ENCODE results near the gene MYO18A. TPM values are rescaled to one million over a fixed set of nuclear protein-coding genes. Genes with fewer than 3 reads are reported as not detected.

MYO18A gene
- total RNA-seq, 1 donor, result 39.8 TPM

DNA sequence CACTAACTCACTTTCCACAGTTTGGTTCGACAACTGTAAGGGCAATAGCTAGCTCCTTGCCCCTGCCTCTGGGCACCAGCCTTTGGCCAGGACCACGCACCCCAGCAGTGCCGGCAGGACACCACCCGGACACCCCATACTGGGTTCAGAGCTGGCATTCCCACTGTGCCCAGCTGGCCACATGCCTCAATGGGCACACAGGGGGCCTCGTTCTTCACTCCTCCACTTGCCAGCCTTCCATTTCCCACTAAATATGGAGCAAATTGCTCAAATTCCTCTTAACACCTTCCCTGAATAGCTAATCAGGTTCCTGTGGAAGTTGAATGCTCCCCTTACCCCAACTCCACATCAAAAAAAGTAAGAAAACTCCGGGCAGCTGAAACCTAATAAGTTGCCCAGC is 84.8 kb downstream of the MYO18A start:
- H3K79me2 ChIP-seq (ENCODE audit: insufficient read depth, low read length), result no peaks in the 10 kb centered on the region
- peaks cover 42% of the 10 kb centered on the region for H3K36me3 ChIP-seq (ENCODE audit: insufficient read depth, low read length)
- DNase-seq (ENCODE audit: insufficient read length, low spot score, missing footprints), result no peak
- H3K4me2 ChIP-seq (ENCODE audit: insufficient read depth, low read length), result no peak overlapping the region
- no peak overlapping the region for H2AFZ ChIP-seq (ENCODE audit: low read length)
- H3K9me3 ChIP-seq (ENCODE audit: low read depth, low read length), result no peaks in the 10 kb centered on the region
- no peaks in the 10 kb centered on the region for H4K20me1 ChIP-seq (ENCODE audit: insufficient read depth, low read length)
- TF ChIP-seq, protein P1, sequence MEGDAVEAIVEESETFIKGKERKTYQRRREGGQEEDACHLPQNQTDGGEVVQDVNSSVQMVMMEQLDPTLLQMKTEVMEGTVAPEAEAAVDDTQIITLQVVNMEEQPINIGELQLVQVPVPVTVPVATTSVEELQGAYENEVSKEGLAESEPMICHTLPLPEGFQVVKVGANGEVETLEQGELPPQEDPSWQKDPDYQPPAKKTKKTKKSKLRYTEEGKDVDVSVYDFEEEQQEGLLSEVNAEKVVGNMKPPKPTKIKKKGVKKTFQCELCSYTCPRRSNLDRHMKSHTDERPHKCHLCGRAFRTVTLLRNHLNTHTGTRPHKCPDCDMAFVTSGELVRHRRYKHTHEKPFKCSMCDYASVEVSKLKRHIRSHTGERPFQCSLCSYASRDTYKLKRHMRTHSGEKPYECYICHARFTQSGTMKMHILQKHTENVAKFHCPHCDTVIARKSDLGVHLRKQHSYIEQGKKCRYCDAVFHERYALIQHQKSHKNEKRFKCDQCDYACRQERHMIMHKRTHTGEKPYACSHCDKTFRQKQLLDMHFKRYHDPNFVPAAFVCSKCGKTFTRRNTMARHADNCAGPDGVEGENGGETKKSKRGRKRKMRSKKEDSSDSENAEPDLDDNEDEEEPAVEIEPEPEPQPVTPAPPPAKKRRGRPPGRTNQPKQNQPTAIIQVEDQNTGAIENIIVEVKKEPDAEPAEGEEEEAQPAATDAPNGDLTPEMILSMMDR (IDR thresholded peaks at IDR 0.05; ENCODE audit: extremely low read depth, low read depth, low read length), result no peak
- no peak overlapping the region for H3K4me3 ChIP-seq (ENCODE audit: insufficient read depth, low read length)
- H3K4me1 ChIP-seq (ENCODE audit: insufficient read depth, low read length), result no peaks in the 10 kb centered on the region
- H3K27ac ChIP-seq (ENCODE audit: low read depth, low read length), result no peak overlapping the region
- no peaks in the 10 kb centered on the region for H3K27me3 ChIP-seq (ENCODE audit: insufficient read depth, low read length)

DNA sequence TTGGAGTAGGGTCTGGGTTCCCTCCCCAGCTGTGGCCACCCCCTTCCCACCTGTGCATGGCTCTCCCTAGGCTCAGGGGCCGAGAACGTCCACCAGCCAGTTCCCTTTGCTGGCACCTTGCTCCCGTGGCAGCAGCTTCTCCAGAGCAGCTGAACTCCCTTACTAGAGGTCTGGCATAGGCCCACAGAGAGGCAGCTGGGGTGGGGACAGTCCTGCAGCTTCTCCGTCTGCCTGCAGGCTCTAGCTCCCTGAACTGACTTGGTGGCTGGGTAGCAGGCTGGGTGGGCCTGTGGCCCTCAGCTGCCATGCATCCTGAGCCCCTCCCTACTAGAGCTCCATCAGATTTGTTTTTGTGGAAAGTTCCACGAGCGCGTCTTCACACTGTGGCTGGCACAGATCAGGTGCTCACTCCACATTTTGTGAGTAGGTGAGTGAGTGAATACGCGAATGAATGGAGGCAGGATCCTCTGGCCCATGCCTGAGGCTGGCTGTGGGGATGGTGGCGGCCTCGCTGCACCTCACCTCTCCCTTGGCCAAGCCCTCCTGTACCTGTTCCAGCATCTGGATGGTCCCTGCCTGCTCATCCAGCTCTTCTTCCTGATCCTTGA is 86.0 kb downstream of the MYO18A start:
- Histone ChIP-seq H3K27me3 (ENCODE audit: insufficient read depth, low read length) (no peaks in the 10 kb centered on the region), H3K4me1 (ENCODE audit: insufficient read depth, low read length) (no peaks in the 10 kb centered on the region), H3K27ac (ENCODE audit: low read depth, low read length) (no peak overlapping the region), H3K4me2 (ENCODE audit: insufficient read depth, low read length) (no peak overlapping the region), H3K9me3 (ENCODE audit: low read depth, low read length) (no peaks in the 10 kb centered on the region), H3K4me3 (ENCODE audit: insufficient read depth, low read length) (no peak overlapping the region), H4K20me1 (ENCODE audit: insufficient read depth, low read length) (no peaks in the 10 kb centered on the region), H3K79me2 (ENCODE audit: insufficient read depth, low read length) (no peaks in the 10 kb centered on the region), H3K36me3 (ENCODE audit: insufficient read depth, low read length) (peaks cover 45% of the 10 kb centered on the region), H2AFZ (ENCODE audit: low read length) (no peak overlapping the region)
- no peak for DNase-seq (ENCODE audit: insufficient read length, low spot score, missing footprints)
- TF ChIP-seq, protein P1 (IDR thresholded peaks at IDR 0.05; ENCODE audit: extremely low read depth, low read depth, low read length), result no peak

DNA sequence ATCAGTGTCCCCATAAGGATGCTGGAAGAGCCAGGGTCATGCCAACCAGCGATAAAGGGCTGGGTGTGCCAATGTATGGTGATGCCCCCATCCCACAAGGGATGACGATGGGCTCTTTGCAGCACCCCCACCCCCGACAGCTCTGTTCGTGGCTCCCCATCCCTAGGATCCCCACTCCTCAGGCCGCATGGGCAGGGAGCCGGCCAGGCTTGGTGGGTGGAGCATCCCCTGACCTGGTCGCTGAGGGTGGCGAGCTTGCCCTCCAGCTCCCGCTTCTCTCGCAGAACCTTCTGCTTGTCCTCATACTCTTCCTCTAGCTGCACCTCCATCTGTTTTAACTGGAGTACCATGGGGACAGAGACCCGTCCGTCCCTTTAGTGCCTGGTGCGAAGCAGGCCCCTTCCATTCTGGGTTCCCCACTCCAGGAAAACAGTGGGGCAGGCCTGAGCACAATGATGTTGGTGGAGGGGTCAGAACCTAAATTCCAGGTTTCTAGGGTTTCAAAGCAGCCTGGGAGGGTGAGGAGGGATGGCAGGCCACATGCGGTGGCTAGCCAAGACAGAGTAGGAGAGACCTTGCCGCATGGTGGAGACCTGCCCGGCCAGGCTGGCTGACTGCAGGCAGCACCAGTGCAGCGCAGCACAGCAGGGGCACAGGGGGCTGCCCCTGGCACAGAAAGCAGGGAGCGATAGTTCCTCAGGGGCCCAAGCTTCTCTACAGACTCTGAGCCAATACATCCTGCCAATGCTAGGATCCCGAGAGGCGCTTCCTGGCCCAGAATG is 86.9 kb downstream of the MYO18A start:
- H3K79me2 ChIP-seq (ENCODE audit: insufficient read depth, low read length), result no peaks in the 10 kb centered on the region
- H3K36me3 ChIP-seq (ENCODE audit: insufficient read depth, low read length), result peaks cover 49% of the 10 kb centered on the region
- no peaks in the 10 kb centered on the region for H3K4me1 ChIP-seq (ENCODE audit: insufficient read depth, low read length)
- H4K20me1 ChIP-seq (ENCODE audit: insufficient read depth, low read length), result no peaks in the 10 kb centered on the region
- no peaks in the 10 kb centered on the region for H3K9me3 ChIP-seq (ENCODE audit: low read depth, low read length)
- H2AFZ ChIP-seq (ENCODE audit: low read length), result no peak overlapping the region
- TF ChIP-seq, protein P1 (IDR thresholded peaks at IDR 0.05; ENCODE audit: extremely low read depth, low read depth, low read length), result no peak
- no peak for DNase-seq (ENCODE audit: insufficient read length, low spot score, missing footprints)
- H3K4me3 ChIP-seq (ENCODE audit: insufficient read depth, low read length), result no peak overlapping the region
- no peaks in the 10 kb centered on the region for H3K27me3 ChIP-seq (ENCODE audit: insufficient read depth, low read length)
- H3K4me2 ChIP-seq (ENCODE audit: insufficient read depth, low read length), result no peak overlapping the region
- H3K27ac ChIP-seq (ENCODE audit: low read depth, low read length), result no peak overlapping the region

DNA sequence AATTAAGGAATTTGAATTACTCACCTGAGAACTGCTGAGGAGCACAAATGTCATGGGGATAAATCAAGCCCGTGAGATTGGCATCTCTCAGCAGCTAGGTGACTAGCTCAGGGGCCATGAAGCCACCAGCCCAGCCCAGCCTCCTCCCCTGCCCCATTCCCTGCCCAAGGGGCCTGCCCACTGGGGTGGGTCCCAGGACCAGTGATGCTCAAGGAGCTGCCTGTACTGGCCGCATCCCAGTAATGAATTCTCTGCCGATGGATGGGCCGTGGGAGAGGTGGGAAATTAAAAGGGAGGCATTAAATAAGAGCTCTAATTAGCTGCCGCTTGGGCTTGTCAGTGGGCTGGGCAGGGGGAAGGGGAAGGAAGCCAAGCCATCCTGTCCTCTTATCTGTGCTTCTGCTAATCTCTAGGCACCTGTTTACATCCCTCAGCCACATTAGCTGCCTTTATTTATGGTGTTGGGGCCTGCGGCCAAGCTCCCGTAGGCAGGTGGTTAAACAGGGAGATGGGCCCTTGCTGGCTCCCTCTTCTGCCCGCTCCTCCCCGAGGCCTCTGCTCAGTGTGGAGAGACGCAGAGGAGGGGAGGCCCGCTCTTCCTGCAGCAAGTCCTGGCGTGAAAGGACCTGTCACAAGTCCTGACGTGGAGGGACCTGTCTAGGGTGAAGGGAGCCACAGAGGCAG is 88.5 kb downstream of the MYO18A start:
- H3K79me2 ChIP-seq (ENCODE audit: insufficient read depth, low read length), result no peaks in the 10 kb centered on the region
- no peak overlapping the region for H3K4me2 ChIP-seq (ENCODE audit: insufficient read depth, low read length)
- TF ChIP-seq, protein P1 (IDR thresholded peaks at IDR 0.05; ENCODE audit: extremely low read depth, low read depth, low read length), result no peak
- H3K36me3 ChIP-seq (ENCODE audit: insufficient read depth, low read length), result peaks cover 49% of the 10 kb centered on the region
- DNase-seq (ENCODE audit: insufficient read length, low spot score, missing footprints), result no peak
- H3K27ac ChIP-seq (ENCODE audit: low read depth, low read length), result no peak overlapping the region
- no peak overlapping the region for H3K4me3 ChIP-seq (ENCODE audit: insufficient read depth, low read length)
- H3K27me3 ChIP-seq (ENCODE audit: insufficient read depth, low read length), result no peaks in the 10 kb centered on the region
- H2AFZ ChIP-seq (ENCODE audit: low read length), result no peak overlapping the region
- no peaks in the 10 kb centered on the region for H3K4me1 ChIP-seq (ENCODE audit: insufficient read depth, low read length)
- H3K9me3 ChIP-seq (ENCODE audit: low read depth, low read length), result no peaks in the 10 kb centered on the region
- no peaks in the 10 kb centered on the region for H4K20me1 ChIP-seq (ENCODE audit: insufficient read depth, low read length)

Data from osteoblast (primary cell).